ENCODE results near the gene PAX8.
"Not testable (repeated sequence)": the region's sequence is repeated elsewhere in the genome, so short reads cannot be mapped to it uniquely, and the experiment has no call there.

- not testable (repeated sequence) for TF ChIP-seq ZNF70 (CRISPR knock-in tag; IDR thresholded peaks at IDR 0.05); CREB5 (CRISPR knock-in tag; IDR thresholded peaks at IDR 0.05; ENCODE audit: low read depth); ZNF565 (CRISPR knock-in tag; conservative IDR thresholded peaks at IDR 0.05; ENCODE audit: low read depth); ZFP30 (CRISPR knock-in tag; IDR thresholded peaks at IDR 0.05); ZNF8 (CRISPR knock-in tag; IDR thresholded peaks at IDR 0.05); BACH2 (CRISPR knock-in tag; IDR thresholded peaks at IDR 0.05; ENCODE audit: borderline replicate concordance); PPARA (CRISPR knock-in tag; IDR thresholded peaks at IDR 0.05; ENCODE audit: borderline replicate concordance); ARNTL (CRISPR knock-in tag; IDR thresholded peaks at IDR 0.05; ENCODE audit: borderline replicate concordance, low read depth); POU6F1 (CRISPR knock-in tag; IDR thresholded peaks at IDR 0.05; ENCODE audit: borderline replicate concordance, low read depth); PATZ1 (CRISPR knock-in tag; IDR thresholded peaks at IDR 0.05; ENCODE audit: borderline replicate concordance)
Observed at GRCh38 chr2:113311781-113312180, 33.1 kb upstream of the PAX8 start.
